MM.1S (cell line): ENCODE measurements around the gene FAM180A.

Experiments used
- DNase-seq: peaks from one replicate; pipeline ENCODE4 v3.0.0-alpha.2; 2015
- H2AFZ ChIP-seq: fragments of 300-600 bp; sonication (generic); 2 replicates; pipeline ENCODE4 v1.6.0; 2016; ENCODE audit warnings: antibody characterized with exemption, low read length
- H3F3A ChIP-seq: fragments of 300-600 bp; sonication (generic); 2 replicates; pipeline ENCODE4 v1.6.1; 2016; ENCODE audit warnings: mild to moderate bottlenecking, antibody characterized with exemption, low read length, moderate library complexity, mixed read lengths; ENCODE audit not compliant: insufficient read depth
- H3K27ac ChIP-seq: fragments of 300-600 bp; sonication (generic); 2 replicates; pipeline ENCODE4 v1.5.1; 2016; ENCODE audit warnings: mild to moderate bottlenecking, low read length
- H3K27me3 ChIP-seq: fragments of 300-600 bp; sonication (generic); replicated peaks from 2 replicates; pipeline ENCODE4 v1.6.0; 2016; ENCODE audit warnings: low read length; ENCODE audit not compliant: insufficient read depth
- H3K36me3 ChIP-seq: fragments of 300-600 bp; sonication (generic); replicated peaks from 2 replicates; pipeline ENCODE4 v1.6.1; 2016; ENCODE audit warnings: mild to moderate bottlenecking, low read length, mixed read lengths; ENCODE audit not compliant: insufficient read depth
- H3K4me1 ChIP-seq: fragments of 300-600 bp; sonication (generic); 2 replicates; pipeline ENCODE4 v1.6.1; 2016; ENCODE audit warnings: low read length, mixed read lengths
- H3K4me2 ChIP-seq: fragments of 300-600 bp; sonication (generic); 2 replicates; pipeline ENCODE4 v1.6.0; 2016; ENCODE audit warnings: low read depth, low read length
- H3K4me3 ChIP-seq: fragments of 300-600 bp; sonication (generic); 2 replicates; pipeline ENCODE4 v1.5.1; 2016; ENCODE audit warnings: low read length, mixed read lengths
- H3K79me2 ChIP-seq: fragments of 300-600 bp; sonication (generic); 2 replicates; pipeline ENCODE4 v1.6.1; 2016; ENCODE audit warnings: mixed run types, low read length, mixed read lengths
- H3K9ac ChIP-seq: fragments of 300-600 bp; sonication (generic); 2 replicates; pipeline ENCODE4 v1.6.1; 2016; ENCODE audit warnings: low read length, mixed read lengths
- H3K9me2 ChIP-seq: fragments of 300-600 bp; sonication (generic); replicated peaks from 2 replicates; pipeline ENCODE4 v1.6.1; 2016; ENCODE audit warnings: mild to moderate bottlenecking, low read length, mixed read lengths; ENCODE audit not compliant: insufficient read depth
- H3K9me3 ChIP-seq: fragments of 300-600 bp; sonication (generic); replicated peaks from 2 replicates; pipeline ENCODE4 v1.6.1; 2016; ENCODE audit warnings: mild to moderate bottlenecking, low read length, mixed read lengths; ENCODE audit not compliant: insufficient read depth
- H4K20me1 ChIP-seq: fragments of 300-600 bp; sonication (generic); 2 replicates; pipeline ENCODE4 v1.6.1; 2016; ENCODE audit warnings: mild to moderate bottlenecking, low read length, moderate library complexity, mixed read lengths; ENCODE audit not compliant: insufficient read depth
- CTCF ChIP-seq: fragments of 300-600 bp; sonication (generic); IDR thresholded peaks from 2 replicates; pipeline ENCODE4 v1.5.1; 2016; ENCODE audit warnings: antibody characterized with exemption, low read length, mixed read lengths
- EZH2 ChIP-seq: fragments of 300-600 bp; sonication (generic); optimal IDR thresholded peaks from 2 replicates; pipeline ENCODE3; 2017; ENCODE audit warnings: low read depth, mild to moderate bottlenecking, antibody characterized with exemption, low read length, mixed read lengths
- EZH2phosphoT487 ChIP-seq: fragments of 300-600 bp; sonication (generic); IDR thresholded peaks from 2 replicates; pipeline ENCODE4 v1.6.1; 2018; ENCODE audit warnings: antibody characterized with exemption, low read length

Gene FAM180A

GRCh38 chr7:135793841-135794240 is 45.2 kb upstream of the FAM180A start:
- Histone ChIP-seq H3K9me2 (no peaks in the 10 kb centered on the region), H3K4me3 (no peak overlapping the region), H3K9ac (no peak overlapping the region), H3F3A (no peaks in the 10 kb centered on the region), H3K79me2 (no peaks in the 10 kb centered on the region), H3K27ac (no peak overlapping the region), H4K20me1 (no peaks in the 10 kb centered on the region), H3K4me2 (no peak overlapping the region), H3K4me1 (no peaks in the 10 kb centered on the region), H3K27me3 (no peaks in the 10 kb centered on the region), H2AFZ (no peak overlapping the region), H3K36me3 (no peaks in the 10 kb centered on the region), H3K9me3 (no peaks in the 10 kb centered on the region)
- no peak for DNase-seq
- no peak for TF ChIP-seq CTCF
- no peak for TF ChIP-seq EZH2phosphoT487
- no peak for TF ChIP-seq EZH2

- no peaks in the 10 kb centered on the region for H3K36me3 ChIP-seq
- no peaks in the 10 kb centered on the region for H3K4me1 ChIP-seq
- H3K9me2 ChIP-seq = no peaks in the 10 kb centered on the region
- no peak overlapping the region for H3K9ac ChIP-seq
- no peak overlapping the region for H3K4me2 ChIP-seq
- H3K9me3 ChIP-seq = no peaks in the 10 kb centered on the region
- H3K27me3 ChIP-seq = no peaks in the 10 kb centered on the region
- no peak for TF ChIP-seq EZH2
- no peak for TF ChIP-seq EZH2phosphoT487
- TF ChIP-seq CTCF = no peak
- no peaks in the 10 kb centered on the region for H3K79me2 ChIP-seq
- no peak overlapping the region for H3K4me3 ChIP-seq
- DNase-seq = no peak
- no peak overlapping the region for H3K27ac ChIP-seq
- H3F3A ChIP-seq = no peaks in the 10 kb centered on the region
- no peaks in the 10 kb centered on the region for H4K20me1 ChIP-seq
- no peak overlapping the region for H2AFZ ChIP-seq
Observed at GRCh38 chr7:135792866-135793265, 44.3 kb upstream of the FAM180A start.

GRCh38 chr7:135792363-135792668 is 43.7 kb upstream of the FAM180A start:
- Histone ChIP-seq H3K4me1 (no peaks in the 10 kb centered on the region), H2AFZ (no peak overlapping the region), H3K9ac (no peak overlapping the region), H3K36me3 (no peaks in the 10 kb centered on the region), H3K4me3 (no peak overlapping the region), H3F3A (no peaks in the 10 kb centered on the region), H3K9me3 (no peaks in the 10 kb centered on the region), H3K27ac (no peak overlapping the region), H3K9me2 (no peaks in the 10 kb centered on the region), H3K27me3 (no peaks in the 10 kb centered on the region), H4K20me1 (no peaks in the 10 kb centered on the region), H3K4me2 (no peak overlapping the region), H3K79me2 (no peaks in the 10 kb centered on the region)
- TF ChIP-seq EZH2 (no peak), EZH2phosphoT487 (no peak), CTCF (no peak)
- DNase-seq = no peak
